Cardiac fibroblast (primary cell): ENCODE measurements around the gene GNG12.

Experiments
- DNase-seq, 2 donors: peaks; one replicate each; pipeline versions ENCODE4 v3.0.0 to v3.0.0-alpha.2; 2010; ENCODE audit warnings: low read depth in 2 of 2
- H3K4me3 ChIP-seq, 2 donors: replicated peaks in 1 of 2; 1 replicate in 1 of 2; 2 replicates in 1 of 2; pipeline ENCODE4 v1.5.1; 2011; ENCODE audit warnings: low read depth in 2 of 2, low read length in 2 of 2, mild to moderate bottlenecking in 2 of 2, moderate library complexity in 1 of 2
- TF ChIP-seq, protein P1 (sequence below): IDR thresholded peaks from one replicate; pipeline ENCODE4 v1.5.1; 2011; ENCODE audit warnings: low read depth, mild to moderate bottlenecking, low read length, inconsistent platforms

Gene GNG12

DNA sequence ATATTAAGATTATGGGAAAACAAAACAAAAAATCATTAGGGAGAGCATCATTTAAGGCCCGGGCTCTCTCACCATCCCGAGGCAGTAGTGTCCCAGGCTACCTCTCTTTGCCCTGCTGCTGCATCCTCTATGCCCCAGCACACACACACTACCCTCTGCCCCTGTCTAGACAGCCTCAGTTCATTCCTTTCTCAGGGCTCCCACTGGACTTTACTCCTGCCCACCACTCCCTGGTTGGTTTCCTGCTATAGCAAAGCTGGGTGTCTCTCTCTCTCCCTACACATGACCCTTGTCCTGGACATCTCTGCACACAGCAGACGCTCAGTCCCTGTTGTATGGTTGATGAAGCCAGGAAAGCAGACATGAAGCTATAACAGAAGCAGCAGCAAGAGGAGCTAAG lies 30.7 kb downstream of the GNG12 start:
- no peak overlapping the region for H3K4me3 ChIP-seq
- TF ChIP-seq, protein P1, sequence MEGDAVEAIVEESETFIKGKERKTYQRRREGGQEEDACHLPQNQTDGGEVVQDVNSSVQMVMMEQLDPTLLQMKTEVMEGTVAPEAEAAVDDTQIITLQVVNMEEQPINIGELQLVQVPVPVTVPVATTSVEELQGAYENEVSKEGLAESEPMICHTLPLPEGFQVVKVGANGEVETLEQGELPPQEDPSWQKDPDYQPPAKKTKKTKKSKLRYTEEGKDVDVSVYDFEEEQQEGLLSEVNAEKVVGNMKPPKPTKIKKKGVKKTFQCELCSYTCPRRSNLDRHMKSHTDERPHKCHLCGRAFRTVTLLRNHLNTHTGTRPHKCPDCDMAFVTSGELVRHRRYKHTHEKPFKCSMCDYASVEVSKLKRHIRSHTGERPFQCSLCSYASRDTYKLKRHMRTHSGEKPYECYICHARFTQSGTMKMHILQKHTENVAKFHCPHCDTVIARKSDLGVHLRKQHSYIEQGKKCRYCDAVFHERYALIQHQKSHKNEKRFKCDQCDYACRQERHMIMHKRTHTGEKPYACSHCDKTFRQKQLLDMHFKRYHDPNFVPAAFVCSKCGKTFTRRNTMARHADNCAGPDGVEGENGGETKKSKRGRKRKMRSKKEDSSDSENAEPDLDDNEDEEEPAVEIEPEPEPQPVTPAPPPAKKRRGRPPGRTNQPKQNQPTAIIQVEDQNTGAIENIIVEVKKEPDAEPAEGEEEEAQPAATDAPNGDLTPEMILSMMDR = no peak
- no peak for DNase-seq

DNA sequence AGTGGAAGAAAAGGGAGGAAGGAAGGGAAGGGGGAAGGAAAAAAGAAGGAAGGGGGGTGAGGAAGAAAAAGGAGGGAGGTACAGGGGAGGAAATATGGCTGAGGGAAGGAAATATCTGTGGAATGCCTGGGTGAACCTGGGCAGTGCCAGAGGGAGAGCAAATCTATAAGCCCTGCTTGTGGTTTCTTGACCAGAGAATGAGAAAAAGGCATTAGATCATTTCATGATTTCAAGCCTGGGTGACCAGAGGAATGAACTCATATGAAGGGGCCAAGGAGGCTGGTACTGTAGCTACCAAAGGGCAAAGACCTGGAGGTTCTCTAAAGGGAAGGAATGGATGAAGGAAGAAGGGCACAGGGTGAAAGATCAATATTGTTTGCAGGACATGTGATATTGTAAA lies 31.4 kb downstream of the GNG12 start:
- TF ChIP-seq, protein P1 = no peak
- H3K4me3 ChIP-seq = no peak overlapping the region
- DNase-seq = no peak

DNA sequence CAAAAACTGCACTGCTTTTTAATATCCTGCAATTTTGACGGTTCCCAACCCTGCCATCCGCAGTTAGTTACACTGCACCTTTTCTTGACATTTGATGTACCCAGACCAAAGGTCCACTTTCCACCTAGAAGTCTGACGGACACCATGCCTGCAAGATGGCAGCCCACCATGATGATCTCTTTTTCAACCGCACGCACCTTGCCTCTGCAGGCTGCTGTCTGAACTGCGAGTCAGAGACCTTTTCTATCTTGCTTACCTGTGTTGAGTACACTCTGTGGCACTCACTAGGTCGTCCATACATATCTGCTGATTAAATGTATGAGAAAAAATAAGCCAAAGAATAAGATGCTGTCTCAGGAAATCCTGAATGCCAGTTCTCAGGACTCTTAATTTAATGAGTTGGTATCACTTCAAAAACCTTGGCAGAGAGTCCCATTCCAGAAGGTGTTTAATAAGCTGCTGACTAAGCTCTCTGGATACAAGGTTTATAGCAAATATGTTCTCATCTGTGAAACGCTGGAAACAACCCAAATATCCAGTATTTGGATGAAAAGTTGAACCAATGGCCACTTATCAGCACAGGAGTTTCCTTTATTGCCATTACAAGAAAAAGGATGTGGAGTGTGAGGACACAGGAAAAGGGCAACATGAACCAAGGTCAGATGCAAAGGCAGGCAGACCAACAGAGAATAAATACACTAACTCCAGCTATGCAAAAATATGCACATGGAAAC lies 37.9 kb downstream of the GNG12 start:
- no peak overlapping the region for H3K4me3 ChIP-seq
- TF ChIP-seq, protein P1 = no peak
- DNase-seq = no peak

DNA sequence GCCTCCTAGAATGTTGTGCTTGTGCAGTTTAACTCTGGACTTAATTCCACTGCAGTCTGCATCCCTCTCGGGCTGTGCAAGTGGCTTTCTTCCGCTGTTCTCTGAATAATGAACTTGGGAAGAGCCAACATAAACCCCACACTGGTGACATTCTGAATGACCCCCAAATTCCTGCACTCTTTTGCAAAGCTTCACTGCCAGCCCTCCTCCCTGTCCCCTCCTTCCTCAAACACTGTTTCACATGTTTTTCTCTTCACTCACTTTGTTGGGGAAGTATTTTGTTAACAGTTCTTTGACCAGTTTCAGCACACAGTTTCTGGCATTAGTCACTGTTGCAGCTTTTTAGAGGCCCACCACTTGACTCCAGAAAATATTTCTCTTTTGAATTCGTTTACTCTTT lies 39.7 kb downstream of the GNG12 start:
- no peak overlapping the region for H3K4me3 ChIP-seq
- TF ChIP-seq, protein P1 = no peak
- peak; percentile 37 to 54 for DNase-seq

DNA sequence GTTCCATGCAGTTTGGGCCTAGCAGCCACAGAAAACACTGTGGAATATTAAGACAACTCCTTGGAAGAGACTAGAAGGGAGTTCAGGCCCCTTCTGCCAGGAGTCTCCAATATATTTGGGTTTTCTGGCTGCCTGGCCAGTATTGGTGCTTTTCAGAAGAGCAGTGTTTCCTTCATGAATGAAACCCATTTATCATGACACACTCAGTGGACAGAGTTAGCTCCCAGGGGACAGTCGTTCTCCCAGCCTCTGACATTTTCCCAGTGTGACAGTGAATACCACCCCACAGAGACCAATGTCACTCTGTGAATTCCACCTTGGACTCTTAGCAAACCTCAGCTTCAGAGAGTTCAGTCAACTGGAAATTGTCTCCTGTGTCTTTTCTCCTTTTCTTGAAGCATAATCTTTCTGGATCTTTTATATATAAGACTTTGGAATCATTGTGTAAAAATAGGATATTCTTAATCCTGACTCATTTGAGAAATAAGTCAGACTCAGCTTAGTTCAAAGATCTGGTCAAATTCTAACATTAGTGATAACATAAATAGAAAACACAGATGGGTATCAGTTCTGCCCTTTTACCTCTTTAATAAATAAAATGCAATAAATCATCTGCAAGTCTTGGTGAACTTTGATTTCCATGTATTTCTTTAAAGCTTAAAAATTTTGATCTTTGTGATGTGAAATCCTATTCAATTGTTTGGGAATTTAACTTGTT lies 40.4 kb downstream of the GNG12 start:
- peak in 1 of 2 donors; percentile 29 for DNase-seq
- TF ChIP-seq, protein P1 = no peak
- no peak overlapping the region for H3K4me3 ChIP-seq

DNA sequence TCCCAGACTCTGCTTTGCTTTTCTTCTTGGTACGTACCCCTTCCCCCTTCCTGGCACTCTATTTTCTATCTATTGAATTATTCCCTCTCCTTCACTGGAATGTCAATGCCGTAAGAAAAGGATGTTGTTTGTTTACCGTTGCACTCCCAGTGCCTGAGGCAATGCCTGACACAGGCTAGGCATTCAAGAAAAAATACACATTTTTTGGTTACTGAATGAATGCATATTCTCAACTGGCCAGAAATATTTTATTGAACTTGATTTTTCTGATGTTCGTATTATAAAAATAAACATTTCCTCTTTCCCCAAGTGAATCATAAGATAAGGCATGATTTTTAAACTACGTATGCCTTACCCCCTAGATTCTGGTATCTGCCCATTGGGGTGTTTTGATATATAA lies 41.2 kb downstream of the GNG12 start:
- peak; percentile 64 to 79 for DNase-seq
- TF ChIP-seq, protein P1 = no peak
- no peak overlapping the region for H3K4me3 ChIP-seq
